RWPE2 (cell line): Measurements from ENCODE around the gene ARHGEF28.

Experiments used
- ATAC-seq: fragments of 200-7000 bp; cut with Tn5 transposase; 3 replicates; pipeline ENCODE4 v1.9.1; 2021; ENCODE audit warnings: low read depth
- DNase-seq: peaks from one replicate; pipeline ENCODE4 v3.0.0-alpha.2; 2020; ENCODE audit warnings: low spot score
- H3K27ac ChIP-seq: fragments of 450-650 bp; 2 replicates; pipeline ENCODE4 v1.5.1; 2017; ENCODE audit warnings: mild to moderate bottlenecking; ENCODE audit not compliant: poor library complexity, severe bottlenecking
- H3K27me3 ChIP-seq: fragments of 250-450 bp; sonication (Bioruptor Pico); 2 replicates; pipeline ENCODE4 v1.5.1; 2021; ENCODE audit warnings: mild to moderate bottlenecking, moderate library complexity; ENCODE audit not compliant: insufficient read depth, poor library complexity, severe bottlenecking
- H3K36me3 ChIP-seq: fragments of 250-450 bp; sonication (Bioruptor Pico); 2 replicates; pipeline ENCODE4 v1.5.1; 2020; ENCODE audit warnings: low read depth, mild to moderate bottlenecking, moderate library complexity
- H3K4me1 ChIP-seq: fragments of 250-450 bp; sonication (Bioruptor Pico); 2 replicates; pipeline ENCODE4 v1.5.1; 2021; ENCODE audit warnings: mild to moderate bottlenecking, moderate library complexity; ENCODE audit not compliant: insufficient read depth, poor library complexity, severe bottlenecking
- H3K4me3 ChIP-seq: fragments of 250-450 bp; sonication (Bioruptor Pico); 2 replicates; pipeline ENCODE4 v1.5.1; 2021; ENCODE audit warnings: mild to moderate bottlenecking, moderate library complexity; ENCODE audit not compliant: severe bottlenecking
- H3K9me3 ChIP-seq: fragments of 250-450 bp; sonication (Bioruptor Pico); 2 replicates; pipeline ENCODE4 v1.5.1; 2021; ENCODE audit warnings: mild to moderate bottlenecking, moderate library complexity; ENCODE audit not compliant: severe bottlenecking
- CTCF ChIP-seq: fragments of 450-650 bp; IDR thresholded peaks from one replicate; pipeline ENCODE4 v1.5.1; 2017; ENCODE audit warnings: mild to moderate bottlenecking, moderate library complexity; ENCODE audit not compliant: poor library complexity, severe bottlenecking

ARHGEF28 gene

GRCh38 chr5:73887688-73888087 is 261.7 kb downstream of the ARHGEF28 start:
- H3K27me3 ChIP-seq: no peaks in the 10 kb centered on the region
- no peak for TF ChIP-seq CTCF
- no peak overlapping the region for H3K4me3 ChIP-seq
- DNase-seq: no peak
- peaks cover 85% of the 10 kb centered on the region for H3K36me3 ChIP-seq
- no peaks in the 10 kb centered on the region for H3K9me3 ChIP-seq
- H3K27ac ChIP-seq: no peak overlapping the region
- H3K4me1 ChIP-seq: no peaks in the 10 kb centered on the region
- no peak for ATAC-seq

- Histone ChIP-seq H3K27me3 (no peaks in the 10 kb centered on the region), H3K4me3 (no peak overlapping the region), H3K4me1 (no peaks in the 10 kb centered on the region), H3K9me3 (no peaks in the 10 kb centered on the region), H3K36me3 (peaks cover 81% of the 10 kb centered on the region), H3K27ac (no peak overlapping the region)
- DNase-seq (no peak), ATAC-seq (no peak; the same call in 2 of the 3 replicates)
- TF ChIP-seq CTCF: no peak
These were observed 264.6 kb downstream of the ARHGEF28 start for GRCh38 chr5:73890569-73890968.

GRCh38 chr5:73892218-73892617 is 266.2 kb downstream of the ARHGEF28 start:
- H3K27me3 ChIP-seq: no peaks in the 10 kb centered on the region
- no peak for ATAC-seq
- no peaks in the 10 kb centered on the region for H3K4me1 ChIP-seq
- H3K9me3 ChIP-seq: no peaks in the 10 kb centered on the region
- no peak for TF ChIP-seq CTCF
- H3K4me3 ChIP-seq: no peak overlapping the region
- no peak overlapping the region for H3K27ac ChIP-seq
- no peak for DNase-seq
- H3K36me3 ChIP-seq: peaks cover 73% of the 10 kb centered on the region

GRCh38 chr5:73892806-73893205 is 266.8 kb downstream of the ARHGEF28 start:
- DNase-seq (no peak), ATAC-seq (peak; percentile 28; the same call in 1 of the 3 replicates)
- no peak overlapping the region for H3K27ac ChIP-seq

More at GRCh38 chr5:73892806-73893205, 266.8 kb downstream of the ARHGEF28 start:
- Histone ChIP-seq H3K36me3 (peaks cover 73% of the 10 kb centered on the region), H3K27me3 (no peaks in the 10 kb centered on the region), H3K4me3 (no peak overlapping the region), H3K9me3 (no peaks in the 10 kb centered on the region), H3K4me1 (no peaks in the 10 kb centered on the region)
- TF ChIP-seq CTCF: no peak
